Measurements from ENCODE around the gene SLC23A3.
A peak's percentile ranks its signal among the peaks of the same experiment; 100 is the strongest.
"Not testable (repeated sequence)": the region's sequence is repeated elsewhere in the genome, so short reads cannot be mapped to it uniquely, and the experiment has no call there.

The SLC23A3 gene

DNA sequence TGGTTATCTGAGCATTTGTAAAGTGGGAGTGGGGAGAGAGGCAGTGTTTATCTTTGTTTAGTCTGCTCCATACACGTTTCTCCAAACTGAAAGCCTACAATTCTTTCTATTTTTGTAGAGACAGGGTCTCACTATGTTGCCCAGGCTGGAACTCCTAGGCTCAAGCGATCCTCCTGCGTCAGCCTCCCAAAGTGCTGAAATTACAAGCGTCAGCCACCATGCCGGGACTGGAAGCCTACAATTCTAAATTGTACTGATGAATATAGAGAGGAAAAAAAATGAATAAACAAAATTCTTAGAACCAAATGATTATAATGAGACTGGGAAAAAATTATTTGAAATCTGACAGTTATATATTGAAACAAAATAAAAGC, 35.3 kb upstream of the SLC23A3 start:
- DNase-seq, result no peak

DNA sequence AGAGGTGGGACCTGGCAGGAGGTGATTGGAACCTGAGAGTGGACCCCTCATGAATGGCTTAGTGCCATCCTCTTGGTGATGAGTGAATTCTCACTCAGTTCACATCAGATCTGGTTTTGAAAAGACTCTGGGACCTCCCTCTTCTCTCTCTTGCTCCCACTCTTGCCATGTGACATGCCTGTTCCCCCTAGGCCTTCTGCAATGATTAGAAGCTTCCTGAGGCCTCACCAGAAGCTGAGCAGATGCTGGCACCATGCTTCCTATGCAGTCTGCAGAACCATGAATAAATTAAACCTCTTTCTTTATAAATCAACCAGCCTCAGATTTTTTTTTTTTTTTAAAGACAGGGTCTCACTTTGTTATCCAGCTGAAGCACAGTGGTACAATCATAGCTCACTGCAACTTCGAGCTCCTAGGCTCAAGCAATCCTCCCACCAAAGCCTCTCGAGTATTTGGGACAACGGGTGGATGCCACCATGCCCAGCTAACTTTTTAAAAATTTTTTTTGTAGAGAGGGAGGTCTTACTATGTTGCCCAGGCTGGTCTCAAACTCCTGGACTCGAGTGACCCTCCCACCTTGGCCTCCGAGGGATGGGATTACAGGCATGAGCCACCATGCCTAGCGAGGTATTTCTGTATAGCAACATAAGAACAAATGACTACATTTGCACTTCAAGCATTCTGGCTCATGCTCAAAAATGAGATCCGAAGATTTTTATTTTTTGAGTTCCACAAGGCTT, 34.8 kb upstream of the SLC23A3 start:
- DNase-seq, result no peak

DNA sequence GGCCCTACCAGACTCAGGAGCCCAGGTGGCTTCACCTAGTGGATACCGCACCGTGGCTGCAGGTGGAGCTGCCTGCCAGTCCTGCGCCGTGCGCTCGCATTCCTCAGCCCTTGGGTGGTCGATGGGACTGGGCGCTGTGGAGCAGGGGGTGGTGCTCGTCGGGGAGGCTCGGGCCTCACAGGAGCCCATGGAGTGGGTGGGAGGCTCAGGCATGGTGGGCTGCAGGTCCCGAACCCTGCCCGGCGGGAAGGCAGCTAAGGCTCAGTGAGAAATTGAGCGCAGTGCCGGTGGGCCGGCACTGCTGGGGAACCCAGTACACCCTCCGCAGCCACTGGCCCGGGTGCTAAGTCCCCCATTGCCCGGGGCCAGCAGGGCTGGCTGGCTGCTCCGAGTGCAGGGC, 31.5 kb upstream of the SLC23A3 start:
- not testable (repeated sequence) for DNase-seq

DNA sequence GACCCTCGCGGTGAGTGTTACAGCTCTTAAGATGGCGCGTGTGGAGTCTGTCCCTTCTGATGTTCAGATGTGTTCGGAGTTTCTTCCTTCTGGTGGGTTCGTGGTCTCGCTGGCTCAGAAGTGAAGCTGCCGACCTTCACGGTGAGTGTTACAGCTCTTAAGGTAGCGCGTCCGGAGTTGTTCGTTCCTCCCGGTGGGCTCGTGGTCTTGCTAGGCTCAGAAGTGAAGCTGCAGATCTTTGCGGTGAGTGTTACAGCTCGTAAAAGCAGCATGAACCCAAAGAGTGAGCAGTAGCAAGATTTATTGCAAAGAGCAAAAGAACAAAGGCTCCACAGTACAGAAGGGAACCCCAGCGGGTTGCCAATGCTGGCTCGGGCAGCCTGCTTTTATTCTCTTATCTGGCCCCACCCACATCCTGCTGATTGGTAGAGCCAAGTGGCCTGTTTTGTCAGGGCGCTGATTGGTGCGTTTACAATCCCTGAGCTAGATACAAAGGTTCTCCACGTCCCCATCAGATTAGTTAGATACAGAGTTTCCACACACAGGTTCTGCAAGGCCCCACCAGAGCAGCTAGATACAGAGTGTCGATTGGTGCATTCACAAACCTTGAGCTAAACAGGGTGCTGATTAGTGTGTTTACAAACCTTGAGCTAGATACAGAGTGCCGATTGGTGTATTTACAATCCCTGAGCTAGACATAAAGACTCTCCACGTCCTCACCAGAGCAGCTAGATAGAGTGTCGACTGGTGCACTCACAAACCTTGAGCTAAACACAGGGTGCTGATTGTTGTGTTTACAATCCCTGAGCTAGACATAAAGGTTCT, 30.9 kb upstream of the SLC23A3 start:
- DNase-seq, result not testable (repeated sequence)

DNA sequence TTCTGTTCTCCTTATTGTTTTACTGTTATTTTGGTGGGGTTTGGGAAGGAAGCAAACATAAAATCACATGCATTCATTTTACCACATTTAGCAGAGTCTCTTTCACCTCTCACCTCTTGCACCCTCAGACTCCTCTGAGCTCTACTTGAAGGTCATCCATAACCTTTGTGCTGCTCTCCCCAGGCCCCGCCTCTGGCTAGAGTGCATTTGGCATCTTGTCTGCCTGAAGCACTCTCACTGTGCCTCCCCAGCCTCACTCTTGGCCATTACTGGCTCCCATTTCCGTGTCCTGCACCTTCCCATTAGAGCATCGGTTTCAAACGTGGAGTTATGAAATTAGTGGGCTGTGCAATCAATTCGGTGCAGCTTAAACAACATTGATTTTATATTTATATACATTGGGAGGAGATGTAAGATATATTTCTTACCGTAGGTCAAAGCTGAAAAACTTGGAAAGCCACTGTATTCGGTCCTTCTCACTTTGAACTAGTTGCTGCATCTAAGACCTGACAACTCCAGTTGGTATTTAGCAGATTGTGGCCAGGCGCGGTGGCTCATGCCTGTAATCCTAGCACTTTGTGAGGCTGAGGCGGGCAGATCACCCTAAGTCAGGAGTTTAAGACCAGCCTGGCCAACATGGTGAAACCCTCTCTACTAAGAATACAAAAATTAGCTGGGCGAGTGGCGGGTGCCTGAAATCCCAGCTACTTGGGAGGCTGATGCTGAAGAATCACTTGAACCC, 29.8 kb upstream of the SLC23A3 start:
- no peak for DNase-seq

DNA sequence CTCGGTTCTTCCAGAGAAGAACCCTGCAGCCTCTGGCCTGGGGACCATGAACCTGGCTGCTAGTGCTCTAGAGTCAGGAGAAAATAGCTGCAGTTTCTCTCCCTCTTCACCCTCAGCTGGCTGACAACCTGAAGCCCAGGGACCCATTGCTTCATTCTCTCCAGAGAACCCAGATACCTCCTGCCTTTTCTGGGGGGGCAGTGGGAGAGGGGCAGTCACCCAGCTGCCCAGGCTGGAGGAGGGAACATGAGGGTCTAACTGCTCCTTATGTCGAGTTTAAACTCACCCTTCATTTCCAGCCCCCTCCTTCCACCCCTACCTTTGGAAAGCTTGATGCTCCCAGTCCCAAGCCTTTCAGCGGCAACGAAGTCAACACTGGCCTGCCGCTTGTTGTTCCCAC, 29.1 kb upstream of the SLC23A3 start:
- no peak for DNase-seq

GRCh38 chr2:219197388-219197787, 27.6 kb upstream of the SLC23A3 start:
- no peak for DNase-seq

DNA sequence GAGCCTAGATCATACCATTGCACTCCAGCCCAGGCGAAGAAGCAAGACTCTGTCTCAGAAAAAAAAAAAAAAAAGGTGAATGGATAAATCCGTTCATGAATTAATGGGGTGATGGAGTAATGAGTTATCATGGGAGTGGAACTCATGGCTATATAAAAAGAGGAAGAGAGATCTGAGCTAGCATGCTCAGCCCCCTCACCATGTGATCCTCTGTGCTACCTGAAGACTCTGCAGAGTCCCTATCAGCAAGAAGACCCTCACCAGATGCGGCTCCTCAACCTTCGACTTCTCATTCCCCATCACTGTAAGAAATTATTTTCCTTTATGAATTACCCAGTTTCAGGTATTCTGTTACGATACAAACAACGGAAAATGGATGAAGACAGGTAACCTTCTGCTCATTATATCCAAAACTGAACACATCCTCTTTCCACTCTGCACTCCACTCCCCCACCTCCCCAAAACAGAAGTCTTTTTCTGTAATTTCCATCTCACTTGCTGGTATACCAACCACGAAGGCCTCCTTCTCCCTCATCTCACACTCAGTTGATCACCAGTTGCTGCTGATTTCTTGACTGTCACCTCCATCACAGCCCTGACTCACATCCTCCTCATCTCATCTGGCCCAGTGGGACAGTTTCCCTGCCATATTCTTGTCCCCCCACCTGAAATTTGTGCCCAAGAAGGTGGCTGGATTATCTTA, 17.1 kb upstream of the SLC23A3 start:
- DNase-seq, result no peak

- no peak for DNase-seq
Measured at GRCh38 chr2:219184121-219184520, 14.3 kb upstream of the SLC23A3 start.

DNA sequence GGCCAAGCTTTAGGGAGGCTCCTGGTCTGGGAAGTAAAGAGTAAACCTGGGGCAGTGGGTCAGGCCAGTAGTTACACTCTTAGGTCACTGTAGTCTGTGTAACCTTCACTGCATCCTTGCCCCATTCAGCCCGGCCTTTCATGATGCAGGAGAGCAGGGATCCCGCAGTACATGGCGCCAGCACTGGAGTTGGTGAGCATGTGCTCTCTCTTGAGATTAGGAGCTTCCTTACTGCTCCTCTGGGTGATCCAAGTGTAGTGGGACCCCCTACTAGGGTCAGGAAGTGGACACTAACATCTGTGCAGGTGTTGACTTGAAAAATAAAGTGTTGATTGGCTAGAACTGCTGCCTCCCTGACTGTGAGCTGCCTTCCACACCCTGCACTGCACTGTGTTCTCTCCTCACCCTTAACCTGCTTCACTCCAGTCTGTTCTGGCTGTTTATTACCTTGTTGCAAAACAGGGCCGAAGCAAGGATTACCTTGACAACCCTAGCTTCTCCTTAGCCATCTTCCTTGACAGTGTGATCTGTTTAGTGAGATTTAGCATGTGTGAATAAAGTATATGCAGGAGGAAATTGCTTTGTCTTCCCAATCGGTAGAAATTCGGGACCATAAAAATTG, 13.4 kb upstream of the SLC23A3 start:
- no peak for DNase-seq

DNA sequence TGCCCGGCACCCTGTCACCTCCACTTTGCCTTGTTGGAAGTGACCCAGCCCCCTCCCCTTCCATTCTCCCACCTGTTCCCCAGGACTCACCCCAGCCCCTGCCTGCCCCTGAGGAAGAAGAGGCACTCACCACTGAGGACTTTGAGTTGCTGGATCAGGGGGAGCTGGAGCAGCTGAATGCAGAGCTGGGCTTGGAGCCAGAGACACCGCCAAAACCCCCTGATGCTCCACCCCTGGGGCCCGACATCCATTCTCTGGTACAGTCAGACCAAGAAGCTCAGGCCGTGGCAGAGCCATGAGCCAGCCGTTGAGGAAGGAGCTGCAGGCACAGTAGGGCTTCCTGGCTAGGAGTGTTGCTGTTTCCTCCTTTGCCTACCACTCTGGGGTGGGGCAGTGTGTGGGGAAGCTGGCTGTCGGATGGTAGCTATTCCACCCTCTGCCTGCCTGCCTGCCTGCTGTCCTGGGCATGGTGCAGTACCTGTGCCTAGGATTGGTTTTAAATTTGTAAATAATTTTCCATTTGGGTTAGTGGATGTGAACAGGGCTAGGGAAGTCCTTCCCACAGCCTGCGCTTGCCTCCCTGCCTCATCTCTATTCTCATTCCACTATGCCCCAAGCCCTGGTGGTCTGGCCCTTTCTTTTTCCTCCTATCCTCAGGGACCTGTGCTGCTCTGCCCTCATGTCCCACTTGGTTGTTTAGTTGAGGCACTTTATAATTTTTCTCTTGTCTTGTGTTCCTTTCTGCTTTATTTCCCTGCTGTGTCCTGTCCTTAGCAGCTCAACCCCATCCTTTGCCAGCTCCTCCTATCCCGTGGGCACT, 12.7 kb upstream of the SLC23A3 start:
- DNase-seq, result no peak

GRCh38 chr2:219181531-219181930, 11.7 kb upstream of the SLC23A3 start:
- no peak for DNase-seq

DNA sequence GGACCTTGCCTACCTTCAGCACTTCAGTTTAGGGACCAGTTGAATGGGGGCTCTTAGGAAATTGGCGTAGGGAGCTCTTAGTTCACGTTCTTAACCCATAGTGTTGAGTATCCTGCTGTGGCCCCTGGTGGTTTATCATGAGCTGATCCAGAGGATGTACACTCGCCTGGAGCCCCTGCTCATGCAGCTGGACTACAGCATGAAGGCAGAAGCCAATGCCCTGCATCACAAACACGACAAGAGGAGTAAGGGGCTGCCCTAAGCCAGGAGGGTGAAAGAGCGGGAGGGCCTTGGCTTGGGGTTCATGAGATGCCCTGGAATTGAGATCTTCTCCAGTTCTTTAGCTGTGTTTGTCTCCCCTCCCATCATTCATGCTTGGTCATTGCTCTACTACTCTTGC, 11.1 kb upstream of the SLC23A3 start:
- DNase-seq, result no peak

- DNase-seq, result no peak
Measured at GRCh38 chr2:219179601-219180465, 10.0 kb upstream of the SLC23A3 start.

DNA sequence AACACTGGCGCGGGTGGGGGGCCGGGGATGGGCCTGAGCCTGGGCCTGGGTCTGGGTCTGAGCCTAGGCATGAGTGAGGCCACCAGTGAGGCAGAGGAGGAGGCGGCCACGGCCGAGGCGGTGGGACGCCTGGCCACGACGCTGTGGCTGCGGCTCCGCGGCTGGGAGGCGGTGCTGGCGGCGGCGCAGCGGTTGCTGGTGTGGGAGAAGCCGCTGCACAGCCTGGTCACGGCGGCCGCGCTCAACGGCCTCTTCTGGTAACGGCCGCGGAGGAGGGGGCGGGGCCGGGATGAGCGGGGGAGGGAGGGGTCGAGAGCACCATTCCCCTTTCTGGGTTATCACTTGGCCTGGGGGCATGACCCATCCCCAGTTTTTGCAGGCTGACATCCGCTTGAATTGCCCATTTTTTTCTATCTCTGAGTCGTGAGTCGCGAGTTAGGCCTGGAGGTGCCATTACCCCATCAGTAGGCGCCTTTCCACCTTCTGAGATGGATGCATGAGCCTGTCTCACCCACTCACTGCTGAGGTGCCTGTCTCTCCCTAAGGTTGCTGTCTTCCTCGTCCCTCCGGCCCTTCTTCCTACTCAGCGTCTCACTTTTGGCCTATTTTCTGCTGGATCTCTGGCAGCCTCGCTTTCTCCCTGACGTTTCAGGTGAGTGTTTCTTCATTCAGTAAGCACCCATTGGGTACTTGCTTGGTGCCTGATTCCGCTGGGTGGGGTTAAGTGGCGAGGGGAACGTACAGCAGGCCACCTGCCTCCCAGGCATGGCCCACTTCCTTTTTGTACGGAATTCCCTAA, 8.7 kb upstream of the SLC23A3 start:
- DNase-seq, result no peak

GRCh38 chr2:219177552-219178376, 7.9 kb upstream of the SLC23A3 start, which contains the start of gene RETREG2:
RETREG2 (plus strand) TSS chr2:219178275; CDS start chr2:219178353, 78 bp downstream.
- DNase-seq, result peak; percentile 87

DNA sequence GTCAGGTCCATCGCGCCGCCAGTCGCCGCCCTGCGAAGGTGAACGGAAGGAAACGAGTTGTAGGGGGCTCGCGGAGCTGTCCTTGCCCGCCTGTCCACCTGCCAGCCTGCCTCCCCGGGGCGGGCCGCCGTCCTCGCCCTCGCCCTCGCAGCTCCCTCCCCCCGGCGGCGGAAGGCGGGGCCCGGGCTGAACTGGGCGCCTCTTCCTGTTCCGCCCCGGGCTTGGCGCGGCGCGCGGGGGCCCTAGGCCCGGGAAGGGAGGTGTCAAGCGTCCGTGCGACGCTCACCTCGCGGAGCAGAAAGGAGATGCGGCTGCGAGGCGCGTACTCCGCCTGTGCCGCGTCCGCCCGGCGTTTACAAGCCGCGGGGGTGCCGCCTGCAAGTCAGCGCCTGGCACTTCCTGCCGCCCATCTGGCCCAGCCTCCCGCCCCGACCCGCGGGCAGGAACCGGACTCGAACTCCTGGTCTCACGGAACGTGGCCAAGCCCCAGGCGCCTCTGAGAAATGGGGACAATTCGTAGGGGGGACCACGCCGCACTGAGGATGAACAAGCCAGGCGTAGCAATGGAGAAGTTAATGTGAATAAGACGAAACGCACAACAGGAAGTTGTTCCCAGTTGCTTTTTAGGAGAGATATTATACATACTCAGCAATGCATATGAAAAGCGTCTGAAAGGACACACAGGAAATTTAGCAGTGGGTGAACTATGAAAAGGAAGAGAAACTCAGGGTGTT, 7.2 kb upstream of the SLC23A3 start, which contains the start of gene CNPPD1:
TSS of gene CNPPD1 (minus strand) at position 108 of the 734 bp plus-strand sequence. CDS start at position 11, 97 bp downstream.
- peak; percentile 77 for DNase-seq
